ENCODE results near the gene CEP104. TPM values are rescaled to one million over a fixed set of nuclear protein-coding genes. Genes with fewer than 3 reads are reported as not detected.

Gene CEP104
- total and polyA plus RNA-seq, 2 donors (not counting 1 experiment from before 2014, with no cell fraction given) = 27.7 to 71.8 TPM

DNA sequence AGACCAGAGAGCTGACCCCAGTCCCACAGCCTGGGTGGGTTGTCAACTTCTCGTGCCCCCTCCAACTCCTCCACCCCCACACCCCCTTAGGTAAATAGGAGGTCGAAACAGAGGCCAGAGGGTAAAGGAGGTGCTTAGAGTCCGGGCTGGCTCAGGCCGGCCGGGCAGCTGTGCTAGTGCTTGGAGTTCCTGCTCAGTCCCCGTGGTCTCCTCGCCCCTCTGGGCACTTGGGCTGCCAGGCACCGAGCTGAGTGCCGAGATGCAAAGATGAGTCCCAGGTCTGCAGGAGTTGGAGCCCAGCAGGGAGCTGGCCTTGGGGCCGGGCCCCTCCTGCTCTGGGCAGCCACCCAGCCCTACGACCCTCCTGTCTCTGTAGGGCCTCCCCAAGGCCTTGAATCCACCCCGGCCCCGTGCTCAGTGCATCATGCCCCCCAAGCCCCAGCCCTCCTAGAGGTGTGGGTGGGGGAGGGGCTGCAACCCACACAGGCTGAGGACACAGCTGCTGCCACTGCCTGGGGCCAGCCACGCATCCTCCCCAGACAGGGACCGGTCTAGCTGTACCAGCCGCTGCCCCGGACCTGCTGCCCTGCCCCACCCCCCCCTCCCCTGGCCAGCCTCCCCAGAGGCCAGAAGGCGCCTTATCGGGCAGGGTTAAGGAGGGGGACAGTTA, 82.6 kb downstream of the CEP104 start:
- Histone ChIP-seq H3K27ac (ENCODE audit: low read length in 2 of 2) (no peak overlapping the region), H3K9ac (ENCODE audit: low read length) (no peak overlapping the region), H3K79me2 (ENCODE audit: control insufficient read depth, insufficient read depth, low read length) (no peaks in the 10 kb centered on the region), H3K4me2 (replicated peaks; ENCODE audit: low read depth, low read length, poor library complexity, severe bottlenecking) (no peak overlapping the region), H4K20me1 (ENCODE audit: control insufficient read depth, insufficient read depth, low read length, poor library complexity, severe bottlenecking) (no peaks in the 10 kb centered on the region), H3K9me3 (ENCODE audit: control extremely low read depth in 1 of 3, control insufficient read depth in 2 of 3, insufficient read depth in 1 of 3, low read length in 2 of 3) (no peaks in the 10 kb centered on the region), H2AFZ (ENCODE audit: insufficient read depth, low read depth, low read length, poor library complexity, severe bottlenecking) (no peak overlapping the region), H3K4me1 (ENCODE audit: control insufficient read depth in 2 of 2, insufficient read depth in 2 of 2, low read length in 2 of 2) (peaks cover 19 to 33% of the 10 kb centered on the region in 2 donors), H3K36me3 (replicated peaks in 1 of 2; ENCODE audit: control extremely low read depth in 1 of 2, control insufficient read depth in 1 of 2, extremely low read depth in 1 of 2, insufficient read depth in 2 of 2, low read length in 1 of 2) (no peaks in the 10 kb centered on the region), H3K4me3 (ENCODE audit: control extremely low read depth in 1 of 5, extremely low read depth in 1 of 5, insufficient read depth in 1 of 5, low read depth in 2 of 5, low read length in 4 of 5) (no peak overlapping the region), H3K27me3 (replicated peaks in 1 of 4; ENCODE audit: control extremely low read depth in 1 of 4, control insufficient read depth in 3 of 4, insufficient read depth in 4 of 4, low read length in 3 of 4) (no peaks in the 10 kb centered on the region)
- WGBS (ENCODE audit: insufficient coverage) = 94% methylated on average over 13 of the region's 19 CpGs
- Mint-ChIP-seq H3K4me1 (peaks cover 23% of the 10 kb centered on the region), H3K27ac (no peak overlapping the region), H3K9me3 (ENCODE audit: insufficient read depth) (no peaks in the 10 kb centered on the region), H3K4me3 (no peak overlapping the region), H3K27me3 (no peaks in the 10 kb centered on the region)
- TF ChIP-seq EZH2 (IDR thresholded peaks at IDR 0.05; ENCODE audit: borderline replicate concordance, insufficient read depth, low read depth, low read length, poor library complexity, severe bottlenecking) = no peak
- TF ChIP-seq, protein P1, sequence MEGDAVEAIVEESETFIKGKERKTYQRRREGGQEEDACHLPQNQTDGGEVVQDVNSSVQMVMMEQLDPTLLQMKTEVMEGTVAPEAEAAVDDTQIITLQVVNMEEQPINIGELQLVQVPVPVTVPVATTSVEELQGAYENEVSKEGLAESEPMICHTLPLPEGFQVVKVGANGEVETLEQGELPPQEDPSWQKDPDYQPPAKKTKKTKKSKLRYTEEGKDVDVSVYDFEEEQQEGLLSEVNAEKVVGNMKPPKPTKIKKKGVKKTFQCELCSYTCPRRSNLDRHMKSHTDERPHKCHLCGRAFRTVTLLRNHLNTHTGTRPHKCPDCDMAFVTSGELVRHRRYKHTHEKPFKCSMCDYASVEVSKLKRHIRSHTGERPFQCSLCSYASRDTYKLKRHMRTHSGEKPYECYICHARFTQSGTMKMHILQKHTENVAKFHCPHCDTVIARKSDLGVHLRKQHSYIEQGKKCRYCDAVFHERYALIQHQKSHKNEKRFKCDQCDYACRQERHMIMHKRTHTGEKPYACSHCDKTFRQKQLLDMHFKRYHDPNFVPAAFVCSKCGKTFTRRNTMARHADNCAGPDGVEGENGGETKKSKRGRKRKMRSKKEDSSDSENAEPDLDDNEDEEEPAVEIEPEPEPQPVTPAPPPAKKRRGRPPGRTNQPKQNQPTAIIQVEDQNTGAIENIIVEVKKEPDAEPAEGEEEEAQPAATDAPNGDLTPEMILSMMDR (IDR thresholded peaks at IDR 0.05) = no peak
- ChIA-PET POLR2A (interaction anchor here (1.4 kb wide), 1 partner anchor 22 kb away, joined by 5 read pairs; the partner anchor contains the start of gene LRRC47), CTCF (interaction anchor here (0.6 to 2.2 kb wide), 3 partner anchors 13 to 28 kb away, joined by 3 to 8 read pairs (median 4); no protein-coding TSS in a partner anchor)
- intact Hi-C loops (cut with micrococcal nuclease) = no loop called here
- ATAC-seq (ENCODE audit: low read depth) = no peak
- DNase-seq = no peak
